K562 (cell line): ENCODE measurements around the gene C12orf60. TPM values are rescaled to one million over a fixed set of nuclear protein-coding genes. Genes with fewer than 3 reads are reported as not detected.

Experiments
- ZNF318 ChIP-seq, 2 experiments: fragments of 450-650 bp; IDR thresholded peaks; 2 replicates each; pipeline ENCODE4 v1.6.1; 2016; ENCODE audit warnings: mild to moderate bottlenecking in 2 of 2, borderline replicate concordance in 1 of 2, low read depth in 1 of 2, moderate library complexity in 1 of 2
- polyA plus RNA-seq, 8 experiments: library from polyadenylated mRNA; depleted of rRNA in 4 of 8; stranded (reverse) in 5 of 8; unstranded in 3 of 8; fragments of >200 nt; fragmentation: Nextera tagmentation in 2 of 8; fragmentation: Illumina TruSeq in 1 of 8; extraction: Ambion mirVana in 2 of 8; extraction: Trizol in 1 of 8; gene quantifications; 2 replicates each; pipeline versions ENCODE4 v1.2.1 to v1.2.3, GENCODE V29; 2011 to 2014; ENCODE audit warnings: inconsistent platforms in 1 of 8, missing spikeins in 1 of 8
- total RNA-seq, 7 experiments: library from RNA; depleted of rRNA in 6 of 7; stranded (reverse); fragments of >200 nt in 6 of 7; fragmentation: Illumina TruSeq in 2 of 7; extraction: Trizol in 2 of 7; gene quantifications; 2 replicates each; pipeline versions ENCODE4 v1.2.1 to v1.2.3, GENCODE V29; 2011 to 2021; ENCODE audit warnings: low replicate concordance in 1 of 7

Gene C12orf60
- total and polyA plus RNA-seq, 9 of the 15 experiments (the other 6 are each of a cell fraction or from before 2014, with no cell fraction given), result 0.41 to 4.4 (median 2.5) TPM

- no peak for TF ChIP-seq ZNF318 (IDR thresholded peaks at IDR 0.05; ENCODE audit: borderline replicate concordance in 1 of 2, low read depth in 1 of 2)
Observed at GRCh38 chr12:14769466-14769968, 34.0 kb upstream of the C12orf60 start (continued).
